GM12865 (cell line): ENCODE measurements around the gene NEMP1.

Experiments used
- DNase-seq: peaks from one replicate; pipeline ENCODE4 v3.0.0; 2010; ENCODE audit warnings: low read depth
- H3K4me3 ChIP-seq: 2 replicates; pipeline ENCODE4 v1.5.1; 2011; ENCODE audit warnings: mild to moderate bottlenecking, low read depth, low read length, control low read depth
- CTCF ChIP-seq: IDR thresholded peaks from 2 replicates; pipeline ENCODE4 v1.5.1; 2011; ENCODE audit warnings: low read length, control low read depth, low read depth, inconsistent platforms; ENCODE audit not compliant: insufficient read depth; ENCODE audit errors: missing control alignments

The NEMP1 gene, protein sequence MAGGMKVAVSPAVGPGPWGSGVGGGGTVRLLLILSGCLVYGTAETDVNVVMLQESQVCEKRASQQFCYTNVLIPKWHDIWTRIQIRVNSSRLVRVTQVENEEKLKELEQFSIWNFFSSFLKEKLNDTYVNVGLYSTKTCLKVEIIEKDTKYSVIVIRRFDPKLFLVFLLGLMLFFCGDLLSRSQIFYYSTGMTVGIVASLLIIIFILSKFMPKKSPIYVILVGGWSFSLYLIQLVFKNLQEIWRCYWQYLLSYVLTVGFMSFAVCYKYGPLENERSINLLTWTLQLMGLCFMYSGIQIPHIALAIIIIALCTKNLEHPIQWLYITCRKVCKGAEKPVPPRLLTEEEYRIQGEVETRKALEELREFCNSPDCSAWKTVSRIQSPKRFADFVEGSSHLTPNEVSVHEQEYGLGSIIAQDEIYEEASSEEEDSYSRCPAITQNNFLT

DNA sequence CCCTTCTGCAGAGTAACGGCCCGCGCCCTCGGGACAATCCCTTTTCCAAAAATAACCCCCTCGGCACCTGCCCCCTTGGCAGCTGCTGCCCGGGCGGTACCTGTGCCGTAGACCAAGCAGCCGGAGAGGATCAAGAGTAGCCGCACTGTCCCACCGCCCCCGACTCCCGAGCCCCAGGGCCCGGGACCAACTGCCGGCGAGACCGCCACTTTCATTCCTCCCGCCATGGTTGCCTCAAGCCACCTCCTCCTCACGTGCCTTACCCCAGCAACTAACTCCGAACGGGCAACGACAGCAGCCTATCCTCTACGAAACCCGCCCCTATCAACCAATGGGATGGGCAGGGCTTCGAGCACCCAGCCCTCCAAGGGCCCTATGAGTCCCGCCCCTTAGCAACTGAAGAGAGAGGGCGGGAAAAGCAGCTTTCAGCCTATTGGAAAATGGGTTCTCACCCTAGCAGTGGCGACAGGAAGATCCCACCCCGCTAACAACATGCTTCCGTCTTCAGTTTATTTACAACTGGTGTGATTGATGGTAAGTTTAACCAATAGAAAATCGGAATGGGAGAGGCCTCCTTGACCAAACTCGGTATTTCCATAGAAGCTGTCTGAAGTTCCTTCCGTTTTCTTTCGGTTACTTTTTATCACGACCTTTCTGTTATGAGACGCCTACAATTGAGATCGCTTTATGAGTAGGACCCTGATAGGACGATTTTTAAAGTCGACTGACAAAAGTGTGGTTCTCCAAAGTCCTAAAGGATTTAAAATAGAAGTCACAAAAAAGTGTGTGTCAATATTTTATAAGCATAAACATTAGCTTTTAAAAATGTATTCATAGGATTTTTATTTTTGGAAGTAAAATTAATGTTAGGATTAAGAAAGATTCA lies at the start of gene NEMP1:
Gene NEMP1, minus strand, starts transcription at position 273 of the 886 bp plus-strand sequence. Its CDS starts 46 bp downstream, at position 227.
- TF ChIP-seq CTCF, result no peak
- H3K4me3 ChIP-seq, result peak within 1 kb of the TSS; percentile 80
- peak; percentile 100 for DNase-seq

DNA sequence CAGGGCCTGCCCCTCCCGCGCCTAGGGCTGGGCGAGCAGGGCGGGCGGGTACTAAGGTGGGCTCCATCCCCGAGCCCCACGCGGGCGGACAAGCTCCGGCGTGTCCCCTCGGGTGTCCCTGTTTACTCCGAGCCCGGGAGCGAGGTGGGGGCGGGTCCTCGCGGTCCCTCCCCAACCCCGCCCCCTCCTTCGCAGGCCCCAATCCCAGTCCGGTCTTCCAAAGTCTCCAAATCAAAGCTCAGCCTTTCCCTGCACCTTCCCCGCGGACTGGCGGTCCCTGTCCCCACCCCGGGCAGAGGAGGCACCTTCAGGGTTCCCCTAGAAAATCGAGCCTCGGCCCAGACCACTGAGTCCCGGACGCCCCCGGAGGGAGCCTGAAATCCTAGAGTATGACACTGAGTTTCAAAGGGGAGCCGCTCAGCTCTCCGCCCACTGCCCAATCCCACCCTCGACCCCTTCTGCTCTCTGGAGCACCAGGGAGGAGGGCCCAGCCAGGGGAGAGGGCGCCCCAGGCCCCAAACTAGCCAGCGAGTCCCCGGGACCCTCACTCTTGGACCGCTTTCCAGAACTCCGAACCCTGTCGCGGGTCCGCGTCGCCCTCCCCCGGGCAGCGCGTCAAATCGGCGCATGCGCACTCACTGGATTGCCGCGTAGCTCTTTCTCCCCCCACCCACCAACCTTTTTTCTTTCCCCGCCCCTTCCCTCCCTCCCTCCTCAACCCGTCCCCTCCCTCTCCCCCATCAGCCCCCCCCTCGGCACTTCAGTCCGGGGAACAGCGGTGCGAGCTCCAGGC lies 49.3 kb upstream of the NEMP1 start, which contains the start of gene LRP1:
Gene LRP1, plus strand, starts transcription at position 758 of the 793 bp plus-strand sequence. CDS start 482 bp downstream, outside the sequence.
- DNase-seq, result peak; percentile 55
- H3K4me3 ChIP-seq, result peak within 1 kb of the TSS; percentile 79
- no peak for TF ChIP-seq CTCF

- peak; percentile 23 for TF ChIP-seq CTCF
- peak; percentile 42 for DNase-seq
- peak overlapping the region; percentile 79 for H3K4me3 ChIP-seq
Measured at GRCh38 chr12:57127101-57127725, 48.6 kb upstream of the NEMP1 start.

DNA sequence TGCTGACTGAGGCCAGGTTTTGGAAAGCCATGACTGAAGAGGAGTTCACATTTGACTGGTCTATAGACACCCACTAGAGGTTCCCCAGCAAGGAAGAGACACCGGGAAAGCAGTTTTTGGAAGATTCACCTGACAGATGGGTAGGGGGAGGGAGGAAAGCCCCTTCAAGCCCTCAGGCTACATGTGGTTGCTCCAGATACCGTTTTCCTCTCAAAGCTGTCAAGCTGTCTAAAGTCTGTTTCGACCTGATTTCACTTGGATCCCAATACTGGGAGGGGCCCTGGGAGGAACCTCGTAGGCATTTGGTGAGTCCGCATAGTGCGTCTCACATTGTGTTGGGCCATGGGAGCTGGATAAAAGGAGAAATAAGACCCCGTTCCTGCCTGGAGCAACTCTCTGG lies 48.0 kb upstream of the NEMP1 start:
- DNase-seq, result no peak
- no peak for TF ChIP-seq CTCF
- H3K4me3 ChIP-seq, result no peak overlapping the region

GRCh38 chr12:57126061-57126460 lies 47.5 kb upstream of the NEMP1 start:
- TF ChIP-seq CTCF, result no peak
- DNase-seq, result no peak
- no peak overlapping the region for H3K4me3 ChIP-seq
